Breast epithelium (tissue), 4 donors: Measurements from ENCODE around the gene RXRB. TPM values are rescaled to one million over a fixed set of nuclear protein-coding genes. Genes with fewer than 3 reads are reported as not detected.

ENCODE experiments used
- DNase-seq, 2 donors: peaks; one replicate each; pipeline ENCODE4 v3.0.0-alpha.2; 2019; ENCODE audit warnings: low spot score in 2 of 2
- H3K27ac ChIP-seq, 2 donors: fragments of 200-600 bp; sonication (generic) in 1 of 2; one replicate each; pipeline ENCODE4 v1.5.1; 2016 to 2019; ENCODE audit warnings: mild to moderate bottlenecking in 1 of 2
- H3K27me3 ChIP-seq, 2 donors: fragments of 200-600 bp; sonication (generic) in 1 of 2; one replicate each; pipeline versions ENCODE4 v1.5.1 to v1.6.0; 2017 to 2019; ENCODE audit warnings: control low read depth in 1 of 2, mild to moderate bottlenecking in 1 of 2
- H3K36me3 ChIP-seq: fragments of 200-600 bp; one replicate; pipeline ENCODE4 v1.5.1; 2019
- H3K4me1 ChIP-seq, 2 donors: fragments of 200-600 bp; sonication (generic); one replicate each; pipeline ENCODE4 v1.5.1; 2016 to 2019; ENCODE audit warnings: control low read depth in 1 of 2
- H3K4me3 ChIP-seq, 3 donors: fragments of 200-600 bp; sonication (generic); 1 replicate in 2 of 3; 2 replicates in 1 of 3; pipeline ENCODE4 v1.5.1; 2016 to 2019; ENCODE audit warnings: mild to moderate bottlenecking in 3 of 3, moderate library complexity in 2 of 3
- H3K9me3 ChIP-seq, 2 donors: fragments of 200-600 bp; sonication (generic) in 1 of 2; one replicate each; pipeline ENCODE4 v1.5.1; 2016 to 2019; ENCODE audit warnings: control low read depth in 1 of 2
- POLR2A ChIP-seq: fragments of 450-650 bp; IDR thresholded peaks from one replicate; pipeline ENCODE4 v1.6.1; 2016; ENCODE audit warnings: antibody characterized with exemption, mild to moderate bottlenecking, moderate library complexity
- POLR2AphosphoS5 ChIP-seq, 3 donors: sonication (generic); formaldehyde crosslinking; IDR thresholded peaks; one replicate each; pipeline ENCODE4 v1.6.1; 2017; ENCODE audit warnings: antibody characterized with exemption in 3 of 3
- intact Hi-C: fragments of 100-400 bp; cut with DNase I; formaldehyde crosslinking; loops from one replicate; pipeline ENCODE4 v1.15.1; 2023; ENCODE audit warnings: low total_unique reads
- total RNA-seq, 3 donors: library from RNA; depleted of rRNA; stranded (reverse); fragments of >200 nt; gene quantifications; one replicate each; pipeline ENCODE4 v1.1.0, GENCODE V29; 2016
- TF ChIP-seq, protein P1 (sequence below), 3 donors: fragments of 450-650 bp; IDR thresholded peaks; one replicate each; pipeline ENCODE4 v1.5.1; 2016 to 2017; ENCODE audit warnings: antibody characterized with exemption in 3 of 3, mild to moderate bottlenecking in 3 of 3, moderate library complexity in 3 of 3

RXRB gene
- total RNA-seq, 3 donors from 2014 or later = 27.4 to 39.1 (median 27.5) TPM

DNA sequence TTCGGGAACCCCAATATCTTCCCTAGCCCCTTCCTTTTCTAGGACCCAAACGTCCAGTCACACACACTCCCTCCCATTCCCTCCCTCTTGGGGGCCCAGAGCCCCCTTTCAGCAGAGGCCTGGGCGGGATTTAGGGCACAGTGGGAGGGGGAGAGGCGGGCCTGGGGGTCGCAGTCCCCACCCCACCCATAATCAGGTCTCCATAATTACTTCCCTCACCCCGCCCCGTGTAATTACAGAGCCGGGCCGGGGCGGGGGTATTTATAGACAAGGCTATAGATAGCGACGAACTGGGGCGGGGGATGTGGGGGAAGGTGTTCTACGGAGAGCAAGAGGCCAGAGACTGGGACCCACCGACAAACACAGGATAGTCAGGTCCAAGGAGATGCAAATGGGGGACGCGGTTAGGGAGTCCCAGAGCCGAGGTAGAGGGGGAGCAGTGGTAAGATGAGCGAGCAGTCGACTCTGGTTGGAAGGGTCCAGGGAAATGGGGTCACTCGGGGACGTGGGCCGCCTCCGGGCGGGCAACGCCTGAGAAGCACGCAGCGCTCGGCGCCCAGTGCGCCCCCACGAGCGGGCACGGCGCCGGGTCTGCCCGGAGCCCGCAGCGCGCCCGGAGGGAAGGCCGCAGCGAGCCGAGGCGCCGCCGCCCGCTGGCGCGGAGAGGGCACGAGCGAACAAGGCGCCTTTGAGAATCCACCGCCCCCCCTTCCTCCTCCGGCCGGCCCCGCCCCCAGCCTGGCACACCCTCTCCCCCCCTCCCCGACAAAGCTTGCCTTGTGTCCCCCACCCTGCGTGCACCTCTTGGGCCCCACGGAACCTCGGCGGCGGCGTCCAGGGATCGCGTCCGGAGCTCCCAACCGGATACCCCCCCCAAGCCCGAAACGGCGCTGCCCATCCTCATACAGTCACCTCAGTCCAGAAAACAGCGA is 7.5 kb downstream of the RXRB start:
- H3K4me1 ChIP-seq = peaks cover 3 to 4% of the 10 kb centered on the region in 2 donors
- no peaks in the 10 kb centered on the region for H3K27me3 ChIP-seq
- TF ChIP-seq, protein P1, sequence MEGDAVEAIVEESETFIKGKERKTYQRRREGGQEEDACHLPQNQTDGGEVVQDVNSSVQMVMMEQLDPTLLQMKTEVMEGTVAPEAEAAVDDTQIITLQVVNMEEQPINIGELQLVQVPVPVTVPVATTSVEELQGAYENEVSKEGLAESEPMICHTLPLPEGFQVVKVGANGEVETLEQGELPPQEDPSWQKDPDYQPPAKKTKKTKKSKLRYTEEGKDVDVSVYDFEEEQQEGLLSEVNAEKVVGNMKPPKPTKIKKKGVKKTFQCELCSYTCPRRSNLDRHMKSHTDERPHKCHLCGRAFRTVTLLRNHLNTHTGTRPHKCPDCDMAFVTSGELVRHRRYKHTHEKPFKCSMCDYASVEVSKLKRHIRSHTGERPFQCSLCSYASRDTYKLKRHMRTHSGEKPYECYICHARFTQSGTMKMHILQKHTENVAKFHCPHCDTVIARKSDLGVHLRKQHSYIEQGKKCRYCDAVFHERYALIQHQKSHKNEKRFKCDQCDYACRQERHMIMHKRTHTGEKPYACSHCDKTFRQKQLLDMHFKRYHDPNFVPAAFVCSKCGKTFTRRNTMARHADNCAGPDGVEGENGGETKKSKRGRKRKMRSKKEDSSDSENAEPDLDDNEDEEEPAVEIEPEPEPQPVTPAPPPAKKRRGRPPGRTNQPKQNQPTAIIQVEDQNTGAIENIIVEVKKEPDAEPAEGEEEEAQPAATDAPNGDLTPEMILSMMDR (IDR thresholded peaks at IDR 0.05) = no peak
- TF ChIP-seq POLR2AphosphoS5 (IDR thresholded peaks at IDR 0.05) = no peak
- no peak for TF ChIP-seq POLR2A
- H3K27ac ChIP-seq = peak overlapping the region; percentile 48 to 76
- peak overlapping the region; percentile 26 to 70 (median 53) for H3K4me3 ChIP-seq
- no peak for DNase-seq
- H3K9me3 ChIP-seq = no peaks in the 10 kb centered on the region
- intact Hi-C loops = no loop called here
- no peaks in the 10 kb centered on the region for H3K36me3 ChIP-seq

DNA sequence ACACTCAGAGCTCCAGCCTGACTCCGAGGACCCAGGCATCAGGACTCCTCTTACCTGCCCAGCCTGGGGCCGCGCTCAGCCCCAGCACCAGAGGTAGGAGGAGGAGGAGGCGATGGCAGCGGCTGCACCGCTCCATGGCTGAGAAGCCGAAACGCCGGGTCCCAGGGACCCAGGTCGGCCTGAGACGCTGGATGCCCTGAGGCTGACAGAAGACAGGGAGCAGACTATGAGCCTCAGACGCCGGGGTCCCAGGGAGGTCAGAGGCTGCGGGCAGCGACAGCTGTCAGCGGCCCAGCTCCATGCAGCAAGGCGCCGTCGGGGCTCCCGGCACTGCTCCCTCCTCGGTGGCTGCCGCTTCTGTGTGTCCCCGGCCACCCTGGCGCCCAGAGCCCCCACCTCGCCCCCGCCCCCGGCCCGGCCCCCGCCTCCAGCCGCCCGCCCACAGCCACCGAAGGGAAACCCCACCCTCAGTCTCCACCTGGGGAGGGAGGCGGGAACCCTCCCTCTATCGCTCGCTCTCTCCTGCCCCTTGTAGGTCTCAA is 8.3 kb downstream of the RXRB start, which contains the start of gene COL11A2:
COL11A2 (minus strand) TSS at position 363 of the 542 bp plus-strand sequence; CDS start at position 136, 227 bp downstream.
- no peaks in the 10 kb centered on the region for H3K36me3 ChIP-seq
- DNase-seq = no peak
- H3K9me3 ChIP-seq = no peaks in the 10 kb centered on the region
- H3K4me3 ChIP-seq = peak within 1 kb of the TSS; percentile 26 to 70 (median 53)
- H3K4me1 ChIP-seq = peaks cover 0 to 3% of the 10 kb centered on the region in 2 donors
- H3K27ac ChIP-seq = peak within 1 kb of the TSS; percentile 48 to 76
- no peak for TF ChIP-seq POLR2AphosphoS5 (IDR thresholded peaks at IDR 0.05)
- TF ChIP-seq, protein P1 (IDR thresholded peaks at IDR 0.05) = no peak
- no peak for TF ChIP-seq POLR2A
- no peaks in the 10 kb centered on the region for H3K27me3 ChIP-seq
- intact Hi-C loops = no loop called here

- intact Hi-C loops = no loop called here
- Histone ChIP-seq H3K27me3 (no peaks in the 10 kb centered on the region), H3K27ac (no peak overlapping the region), H3K4me3 (peak overlapping the region in 1 of 3 donors; percentile 70), H3K9me3 (no peaks in the 10 kb centered on the region), H3K36me3 (no peaks in the 10 kb centered on the region), H3K4me1 (peaks cover 0 to 3% of the 10 kb centered on the region in 2 donors)
- DNase-seq = no peak
- TF ChIP-seq, protein P1 (IDR thresholded peaks at IDR 0.05) = no peak
- TF ChIP-seq POLR2AphosphoS5 (IDR thresholded peaks at IDR 0.05) (no peak), POLR2A (no peak)
Measured at GRCh38 chr6:33191383-33192104, 8.9 kb downstream of the RXRB start.

DNA sequence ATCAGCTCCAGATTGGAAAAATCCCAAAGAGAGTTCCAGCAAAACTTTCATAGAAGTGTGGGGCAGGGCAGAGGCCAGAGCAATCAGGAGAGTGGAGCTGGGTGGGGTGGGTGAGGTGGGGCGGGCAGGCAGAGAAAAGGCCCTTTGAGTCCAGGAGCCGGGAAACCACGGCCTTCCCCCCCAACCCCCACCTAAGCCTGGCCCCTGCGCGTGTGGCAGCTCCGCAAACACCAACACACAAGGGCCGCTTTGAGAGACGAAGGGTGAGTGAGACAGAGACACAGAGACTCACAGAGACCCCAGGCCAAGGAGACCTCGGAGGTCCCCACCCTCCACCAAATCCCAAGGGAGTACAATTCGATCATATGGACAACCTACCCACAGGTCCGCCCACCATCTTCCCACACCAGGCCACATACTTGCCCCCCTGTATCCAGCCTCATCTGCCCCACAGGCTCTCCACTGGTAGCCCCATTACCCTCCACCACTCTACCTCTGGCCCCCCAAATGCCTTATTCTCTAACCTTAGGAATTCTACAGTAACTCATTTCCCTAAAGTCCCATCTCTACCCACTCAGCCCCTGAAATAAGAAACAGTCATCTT is 9.9 kb downstream of the RXRB start:
- Histone ChIP-seq H3K9me3 (no peaks in the 10 kb centered on the region), H3K36me3 (no peaks in the 10 kb centered on the region), H3K4me3 (no peak overlapping the region), H3K27me3 (no peaks in the 10 kb centered on the region), H3K27ac (no peak overlapping the region), H3K4me1 (peaks cover 0 to 3% of the 10 kb centered on the region in 2 donors)
- TF ChIP-seq, protein P1 (IDR thresholded peaks at IDR 0.05) = no peak
- DNase-seq = no peak
- intact Hi-C loops = no loop called here
